IMR-90 (cell line): ENCODE measurements around the gene SYT2. TPM values are rescaled to one million over a fixed set of nuclear protein-coding genes. Genes with fewer than 3 reads are reported as not detected.

Source experiments
- ATAC-seq: fragments of 200-7000 bp; cut with Tn5 transposase; 2 replicates; pipeline ENCODE4 v1.9.1; 2020; ENCODE audit warnings: low read depth, mild to moderate bottlenecking, moderate library complexity
- BruUV-seq: library from RNA; stranded (reverse); fragments of 400-500 nt; replicated peaks from 2 replicates; lab custom pipeline; 2021; lab: Mats Ljungman, UMichigan
- CTCF ChIA-PET: fragments of 300-600 bp; formaldehyde crosslinking; extraction: SDS; loops from one replicate; lab custom pipeline; 2021; ENCODE audit warnings: antibody characterized with exemption; lab: Yijun Ruan, JAX
- POLR2A ChIA-PET: fragments of 300-600 bp; sonication (Branson Sonifier 250); formaldehyde crosslinking; loops from one replicate; lab custom pipeline; 2022; ENCODE audit warnings: antibody characterized with exemption; ENCODE audit not compliant: unreplicated experiment; lab: Charles Lee
- DNase-seq: peaks from one replicate; pipeline ENCODE4 v3.0.0; 2013
- H2AFZ ChIP-seq: replicated peaks from 2 replicates; pipeline ENCODE3; 2013; ENCODE audit warnings: low read length, mild to moderate bottlenecking; ENCODE audit not compliant: poor library complexity
- H2AK5ac ChIP-seq: 2 replicates; pipeline ENCODE4 v1.6.1; 2013; ENCODE audit warnings: low read depth, low read length, inconsistent platforms
- H2AK9ac ChIP-seq: replicated peaks from 2 replicates; pipeline ENCODE3; 2013; ENCODE audit warnings: mild to moderate bottlenecking, low read depth, low read length, moderate library complexity; ENCODE audit not compliant: poor library complexity
- H2BK120ac ChIP-seq: 2 replicates; pipeline ENCODE4 v1.6.1; 2013; ENCODE audit warnings: low read depth, low read length, inconsistent platforms
- H2BK15ac ChIP-seq: 3 replicates; pipeline ENCODE4 v1.6.1; 2013; ENCODE audit warnings: low read depth, low read length, inconsistent platforms
- H2BK20ac ChIP-seq: 2 replicates; pipeline ENCODE4 v1.6.1; 2013; ENCODE audit warnings: low read depth, mild to moderate bottlenecking, inconsistent platforms, low read length, moderate library complexity
- H2BK5ac ChIP-seq: 2 replicates; pipeline ENCODE4 v1.6.1; 2013; ENCODE audit warnings: mild to moderate bottlenecking, low read depth, low read length, inconsistent platforms; ENCODE audit not compliant: poor library complexity, severe bottlenecking
- H3K14ac ChIP-seq: replicated peaks from 2 replicates; pipeline ENCODE4 v1.6.1; 2013; ENCODE audit warnings: low read depth, low read length, inconsistent platforms
- H3K18ac ChIP-seq: 2 replicates; pipeline ENCODE4 v1.6.1; 2013; ENCODE audit warnings: low read depth, low read length, control low read depth
- H3K23ac ChIP-seq: 2 replicates; pipeline ENCODE4 v1.6.1; 2013; ENCODE audit warnings: low read depth, low read length, inconsistent platforms
- H3K27ac ChIP-seq: 2 replicates; pipeline ENCODE4 v1.5.1; 2013; ENCODE audit warnings: mild to moderate bottlenecking, control low read depth, low read length; ENCODE audit not compliant: insufficient read depth
- H3K27me3 ChIP-seq: 2 replicates; pipeline ENCODE4 v1.6.1; 2013; ENCODE audit warnings: low read length; ENCODE audit not compliant: control insufficient read depth, insufficient read depth
- H3K36me3 ChIP-seq: 2 replicates; pipeline ENCODE4 v1.6.1; 2013; ENCODE audit warnings: low read length, mixed read lengths; ENCODE audit not compliant: control insufficient read depth, insufficient read depth
- H3K4ac ChIP-seq: 2 replicates; pipeline ENCODE4 v1.6.1; 2013; ENCODE audit warnings: low read depth, low read length, inconsistent platforms
- H3K4me1 ChIP-seq: 2 replicates; pipeline ENCODE4 v1.6.1; 2013; ENCODE audit warnings: low read length, mixed read lengths; ENCODE audit not compliant: control insufficient read depth, insufficient read depth
- H3K4me2 ChIP-seq: 2 replicates; pipeline ENCODE4 v1.6.1; 2013; ENCODE audit warnings: low read depth, mild to moderate bottlenecking, control low read depth, low read length, moderate library complexity
- H3K4me3 ChIP-seq: 2 replicates; pipeline ENCODE4 v1.5.1; 2013; ENCODE audit warnings: low read depth, mild to moderate bottlenecking, control low read depth, low read length, moderate library complexity; ENCODE audit not compliant: insufficient read depth
- H3K56ac ChIP-seq: 2 replicates; pipeline ENCODE4 v1.6.1; 2013; ENCODE audit warnings: low read length, inconsistent platforms; ENCODE audit not compliant: insufficient read depth; ENCODE audit errors: extremely low read depth
- H3K79me1 ChIP-seq, 2 experiments: 2 replicates each; pipeline ENCODE4 v1.6.1; 2013; ENCODE audit warnings: low read length in 2 of 2, inconsistent platforms in 1 of 2, low read depth in 1 of 2
- H3K9ac ChIP-seq: 2 replicates; pipeline ENCODE4 v1.6.1; 2013; ENCODE audit warnings: low read depth, low read length, control low read depth
- H3K9me1 ChIP-seq: 2 replicates; pipeline ENCODE4 v1.6.1; 2013; ENCODE audit warnings: low read length, inconsistent platforms; ENCODE audit not compliant: insufficient read depth
- H3K9me3 ChIP-seq: 2 replicates; pipeline ENCODE4 v1.6.1; 2013; ENCODE audit warnings: low read length; ENCODE audit not compliant: control insufficient read depth, insufficient read depth
- H4K20me1 ChIP-seq: 2 replicates; pipeline ENCODE4 v1.6.1; 2013; ENCODE audit warnings: low read length, inconsistent platforms; ENCODE audit not compliant: insufficient read depth
- H4K5ac ChIP-seq: 2 replicates; pipeline ENCODE4 v1.6.1; 2013; ENCODE audit warnings: mild to moderate bottlenecking, low read depth, low read length, control low read depth
- H4K8ac ChIP-seq, 2 experiments: 2 replicates each; pipeline ENCODE4 v1.6.1; 2013; ENCODE audit warnings: low read depth in 2 of 2, low read length in 2 of 2, control low read depth in 1 of 2, inconsistent platforms in 1 of 2
- H4K91ac ChIP-seq: 2 replicates; pipeline ENCODE4 v1.6.1; 2013; ENCODE audit warnings: low read depth, low read length, inconsistent platforms; ENCODE audit not compliant: insufficient read depth
- BHLHE40 ChIP-seq: fragments of 150-350 bp; IDR thresholded peaks from 2 replicates; pipeline ENCODE4 v1.6.1; 2016; ENCODE audit warnings: mild to moderate bottlenecking, low read depth, low read length
- CEBPB ChIP-seq: IDR thresholded peaks from 2 replicates; pipeline ENCODE4 v1.6.1; 2012; ENCODE audit warnings: low read depth, low read length, improper control_type of control experiment
- CHD1 ChIP-seq: IDR thresholded peaks from 2 replicates; pipeline ENCODE4 v1.6.1; 2012; ENCODE audit warnings: low read depth, low read length, improper control_type of control experiment
- FOS ChIP-seq: fragments of 150-350 bp; IDR thresholded peaks from 2 replicates; pipeline ENCODE4 v1.6.1; 2016; ENCODE audit warnings: low read depth, low read length
- MAFK ChIP-seq: IDR thresholded peaks from 2 replicates; pipeline ENCODE4 v1.6.1; 2012; ENCODE audit warnings: low read depth, low read length, improper control_type of control experiment
- MAZ ChIP-seq: IDR thresholded peaks from 2 replicates; pipeline ENCODE4 v1.6.1; 2012; ENCODE audit warnings: low read depth, mild to moderate bottlenecking, low read length, improper control_type of control experiment, moderate library complexity, borderline replicate concordance
- MXI1 ChIP-seq: IDR thresholded peaks from 2 replicates; pipeline ENCODE4 v1.6.1; 2012; ENCODE audit warnings: low read depth, mild to moderate bottlenecking, low read length, moderate library complexity, borderline replicate concordance
- NFE2L2 ChIP-seq: fragments of 150-350 bp; IDR thresholded peaks from 2 replicates; pipeline ENCODE4 v1.6.1; 2016; ENCODE audit warnings: low read depth, mild to moderate bottlenecking, low read length
- RCOR1 ChIP-seq: IDR thresholded peaks from 2 replicates; pipeline ENCODE4 v1.6.1; 2012; ENCODE audit warnings: mild to moderate bottlenecking, low read length, improper control_type of control experiment; ENCODE audit not compliant: insufficient replicate concordance
- RFX5 ChIP-seq: IDR thresholded peaks from 2 replicates; pipeline ENCODE4 v1.8.0; 2012; ENCODE audit warnings: low read depth, mild to moderate bottlenecking, low read length, moderate library complexity
- SMC3 ChIP-seq: fragments of 150-350 bp; IDR thresholded peaks from 2 replicates; pipeline ENCODE4 v1.6.1; 2016; ENCODE audit warnings: low read depth, mild to moderate bottlenecking, antibody characterized with exemption, low read length, moderate library complexity
- dilution Hi-C: fragments of 300-500 bp; cut with HindIII; formaldehyde crosslinking; loops from one replicate; pipeline ENCODE4 v1.14.3; 2018; ENCODE audit warnings: low sequenced_read_pairs; ENCODE audit not compliant: unreplicated experiment
- in situ Hi-C: fragments of 300-500 bp; cut with MboI; formaldehyde crosslinking; loops from 3 replicates; pipeline ENCODE4 v1.14.3; 2019; ENCODE audit warnings: low sequenced_read_pairs, inconsistent platforms, mixed read lengths
- intact Hi-C: fragments of 100-400 bp; cut with micrococcal nuclease; formaldehyde crosslinking; loops from 2 replicates; pipeline ENCODE4 v1.10.0; 2022
- polyA plus RNA-seq, 3 experiments: library from polyadenylated mRNA; depleted of rRNA; stranded (reverse); fragments of >200 nt; gene quantifications; 2 replicates each; pipeline ENCODE4 v1.2.3, GENCODE V29; 2012; ENCODE audit warnings: low replicate concordance in 1 of 3
- total RNA-seq: library from RNA; depleted of rRNA; stranded (reverse); fragments of >200 nt; gene quantifications from 2 replicates; pipeline ENCODE4 v1.2.3, GENCODE V29; 2012
- TF ChIP-seq, protein P1 (sequence below): conservative IDR thresholded peaks from 2 replicates; pipeline ENCODE4 v1.5.1; 2012; ENCODE audit warnings: mild to moderate bottlenecking, low read depth, low read length, improper control_type of control experiment
- TF ChIP-seq, protein P2 (sequence below): fragments of 150-350 bp; IDR thresholded peaks from 2 replicates; pipeline ENCODE4 v1.6.1; 2016; ENCODE audit warnings: low read depth, mild to moderate bottlenecking, low read length, moderate library complexity, borderline replicate concordance

Gene SYT2
- total and polyA plus RNA-seq, 2 of the 4 experiments (the other 2 are of a cell fraction) = under 0.01 TPM

DNA sequence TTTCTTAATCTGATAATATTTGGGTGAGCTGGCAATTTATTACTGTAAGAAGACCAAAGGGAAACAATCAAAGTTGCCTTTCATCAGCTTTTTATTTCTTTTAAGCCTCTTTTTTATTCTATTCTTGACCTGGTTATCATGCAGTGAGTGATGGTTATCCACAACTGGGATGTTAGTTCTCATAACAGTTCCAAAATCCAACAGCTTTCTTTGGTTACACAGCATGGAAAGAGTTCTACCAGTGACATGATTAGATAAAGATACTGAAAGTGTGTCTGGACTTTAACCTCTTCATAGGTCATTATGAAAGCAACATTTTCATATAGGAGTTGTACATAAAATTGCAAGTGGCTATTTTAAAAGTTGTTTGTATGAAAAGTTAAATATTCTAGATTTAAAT lies 163.0 kb downstream of the SYT2 start:
- Histone ChIP-seq H3K9ac (no peak overlapping the region), H4K20me1 (no peaks in the 10 kb centered on the region), H3K9me3 (no peaks in the 10 kb centered on the region), H3K27me3 (no peaks in the 10 kb centered on the region), H3K14ac (no peak overlapping the region), H3K18ac (no peak overlapping the region), H2BK20ac (no peak overlapping the region), H2AK5ac (no peak overlapping the region), H3K4ac (no peak overlapping the region), H3K4me3 (no peak overlapping the region), H4K8ac (no peak overlapping the region), H3K27ac (no peak overlapping the region), H2AK9ac (no peak overlapping the region), H2BK15ac (no peak overlapping the region), H3K23ac (no peak overlapping the region), H2BK120ac (no peak overlapping the region), H3K4me1 (0 out of 2 replicates have a peak, but pooled peaks cover 2% of the 10 kb centered on the region), H2AFZ (no peak overlapping the region), H4K91ac (no peak overlapping the region), H3K9me1 (peaks cover 3% of the 10 kb centered on the region), H2BK5ac (no peak overlapping the region), H4K5ac (no peak overlapping the region), H3K56ac (no peak overlapping the region), H3K79me1 (peaks cover 3 to 7% of the 10 kb centered on the region in 2 experiments; a peak in 2 of 4 replicates), H3K4me2 (no peak overlapping the region), H3K36me3 (no peaks in the 10 kb centered on the region)
- TF ChIP-seq NFE2L2 = no peak
- no peak for TF ChIP-seq MAZ
- no peak for TF ChIP-seq CHD1
- TF ChIP-seq RCOR1 = no peak
- no peak for TF ChIP-seq CEBPB
- no peak for TF ChIP-seq FOS
- no peak for TF ChIP-seq SMC3
- TF ChIP-seq RFX5 = no peak
- TF ChIP-seq BHLHE40 = no peak
- TF ChIP-seq MXI1 = no peak
- TF ChIP-seq, protein P1, sequence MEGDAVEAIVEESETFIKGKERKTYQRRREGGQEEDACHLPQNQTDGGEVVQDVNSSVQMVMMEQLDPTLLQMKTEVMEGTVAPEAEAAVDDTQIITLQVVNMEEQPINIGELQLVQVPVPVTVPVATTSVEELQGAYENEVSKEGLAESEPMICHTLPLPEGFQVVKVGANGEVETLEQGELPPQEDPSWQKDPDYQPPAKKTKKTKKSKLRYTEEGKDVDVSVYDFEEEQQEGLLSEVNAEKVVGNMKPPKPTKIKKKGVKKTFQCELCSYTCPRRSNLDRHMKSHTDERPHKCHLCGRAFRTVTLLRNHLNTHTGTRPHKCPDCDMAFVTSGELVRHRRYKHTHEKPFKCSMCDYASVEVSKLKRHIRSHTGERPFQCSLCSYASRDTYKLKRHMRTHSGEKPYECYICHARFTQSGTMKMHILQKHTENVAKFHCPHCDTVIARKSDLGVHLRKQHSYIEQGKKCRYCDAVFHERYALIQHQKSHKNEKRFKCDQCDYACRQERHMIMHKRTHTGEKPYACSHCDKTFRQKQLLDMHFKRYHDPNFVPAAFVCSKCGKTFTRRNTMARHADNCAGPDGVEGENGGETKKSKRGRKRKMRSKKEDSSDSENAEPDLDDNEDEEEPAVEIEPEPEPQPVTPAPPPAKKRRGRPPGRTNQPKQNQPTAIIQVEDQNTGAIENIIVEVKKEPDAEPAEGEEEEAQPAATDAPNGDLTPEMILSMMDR = no peak
- TF ChIP-seq, protein P2, sequence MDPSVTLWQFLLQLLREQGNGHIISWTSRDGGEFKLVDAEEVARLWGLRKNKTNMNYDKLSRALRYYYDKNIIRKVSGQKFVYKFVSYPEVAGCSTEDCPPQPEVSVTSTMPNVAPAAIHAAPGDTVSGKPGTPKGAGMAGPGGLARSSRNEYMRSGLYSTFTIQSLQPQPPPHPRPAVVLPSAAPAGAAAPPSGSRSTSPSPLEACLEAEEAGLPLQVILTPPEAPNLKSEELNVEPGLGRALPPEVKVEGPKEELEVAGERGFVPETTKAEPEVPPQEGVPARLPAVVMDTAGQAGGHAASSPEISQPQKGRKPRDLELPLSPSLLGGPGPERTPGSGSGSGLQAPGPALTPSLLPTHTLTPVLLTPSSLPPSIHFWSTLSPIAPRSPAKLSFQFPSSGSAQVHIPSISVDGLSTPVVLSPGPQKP = no peak
- no peak for TF ChIP-seq MAFK
- no TSS peak for BruUV-seq
- DNase-seq (no peak), ATAC-seq (no peak)
- intact Hi-C loops = no loop called here
- ChIA-PET POLR2A (no interaction called here), CTCF (interaction anchor here (0.9 kb wide), 1 partner anchor 31 kb away, joined by 3 read pairs; no protein-coding TSS in a partner anchor)
- dilution Hi-C loops = no loop called here
- in situ Hi-C loops = no loop called here
